ENCODE measurements around the gene MPI. TPM values are rescaled to one million over a fixed set of nuclear protein-coding genes. Genes with fewer than 3 reads are reported as not detected.

MPI gene, protein sequence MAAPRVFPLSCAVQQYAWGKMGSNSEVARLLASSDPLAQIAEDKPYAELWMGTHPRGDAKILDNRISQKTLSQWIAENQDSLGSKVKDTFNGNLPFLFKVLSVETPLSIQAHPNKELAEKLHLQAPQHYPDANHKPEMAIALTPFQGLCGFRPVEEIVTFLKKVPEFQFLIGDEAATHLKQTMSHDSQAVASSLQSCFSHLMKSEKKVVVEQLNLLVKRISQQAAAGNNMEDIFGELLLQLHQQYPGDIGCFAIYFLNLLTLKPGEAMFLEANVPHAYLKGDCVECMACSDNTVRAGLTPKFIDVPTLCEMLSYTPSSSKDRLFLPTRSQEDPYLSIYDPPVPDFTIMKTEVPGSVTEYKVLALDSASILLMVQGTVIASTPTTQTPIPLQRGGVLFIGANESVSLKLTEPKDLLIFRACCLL
- 10 to 100 TPM; 16.1 to 37.7 TPM for total RNA-seq
- 10 to 100 TPM; 26.1 to 38.4 TPM for polyA plus RNA-seq

DNA sequence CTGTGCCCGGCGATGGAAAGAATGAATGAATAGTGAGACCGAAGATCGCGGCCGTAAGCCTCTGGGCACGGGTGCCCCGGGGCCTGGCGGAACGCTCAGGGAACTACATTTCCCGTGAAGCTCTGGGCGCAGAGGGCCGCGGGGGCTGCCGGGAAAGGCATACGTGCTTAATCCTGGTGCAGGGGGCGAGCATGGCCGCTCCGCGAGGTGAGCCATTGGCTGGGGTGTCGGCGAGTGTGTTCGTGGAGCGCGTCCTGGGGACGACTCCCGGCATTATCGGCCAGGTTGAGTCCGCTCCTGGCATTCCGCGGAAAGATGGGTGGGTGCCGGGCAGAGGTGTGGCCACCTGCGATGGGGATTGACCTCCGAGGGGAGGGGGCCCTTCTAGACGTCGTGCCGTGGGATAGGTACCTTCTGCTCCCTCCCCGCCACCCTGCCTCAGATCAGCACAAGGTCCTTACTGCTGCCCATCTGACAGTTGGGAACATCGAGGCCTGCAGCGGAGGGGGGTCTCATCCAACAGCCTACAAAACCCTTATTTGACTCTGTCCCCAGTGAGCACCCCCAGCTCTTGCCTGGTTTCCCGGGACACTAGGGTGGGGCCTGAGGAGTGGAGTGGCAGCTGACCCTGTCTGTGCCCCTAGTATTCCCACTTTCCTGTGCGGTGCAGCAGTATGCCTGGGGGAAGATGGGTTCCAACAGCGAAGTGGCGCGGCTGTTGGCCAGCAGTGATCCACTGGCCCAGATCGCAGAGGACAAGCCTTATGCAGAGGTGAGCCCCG lies at the start of gene MPI:
Gene MPI (plus strand): TSS at position 160 of the 782 bp plus-strand sequence. CDS start 32 bp downstream, at position 192.
- H3K36me3 ChIP-seq (ENCODE audit: control insufficient read depth in 4 of 4, insufficient read depth in 3 of 4, low read depth in 1 of 4, low read length in 3 of 4) = peaks cover 0 to 6% (median 4%) of the 10 kb centered on the region in 4 donors

More for the DNA sequence above, at the start of gene MPI:
- TF ChIP-seq GABPA (IDR thresholded peaks at IDR 0.05 in 1 of 2, conservative IDR thresholded peaks at IDR 0.05 in 1 of 2) (no peak), FOXA1 (IDR thresholded peaks at IDR 0.05) (no peak), HNF4A (conservative IDR thresholded peaks at IDR 0.05) (peak; percentile 21 to 30), RXRA (IDR thresholded peaks at IDR 0.05) (peak in 1 of 2 donors; percentile 10), FOXA2 (IDR thresholded peaks at IDR 0.05) (no peak), EGR1 (IDR thresholded peaks at IDR 0.05; ENCODE audit: low read depth in 2 of 2) (no peak), TAF1 (conservative IDR thresholded peaks at IDR 0.05) (no peak), NR2F2 (IDR thresholded peaks at IDR 0.05) (peak; percentile 2), RAD21 (IDR thresholded peaks at IDR 0.05) (no peak), YY1 (IDR thresholded peaks at IDR 0.05) (peak; percentile 94), JUND (IDR thresholded peaks at IDR 0.05) (no peak), HNF4G (IDR thresholded peaks at IDR 0.05) (no peak), SP1 (IDR thresholded peaks at IDR 0.05) (peak; percentile 24)
- TF ChIP-seq, protein P1, sequence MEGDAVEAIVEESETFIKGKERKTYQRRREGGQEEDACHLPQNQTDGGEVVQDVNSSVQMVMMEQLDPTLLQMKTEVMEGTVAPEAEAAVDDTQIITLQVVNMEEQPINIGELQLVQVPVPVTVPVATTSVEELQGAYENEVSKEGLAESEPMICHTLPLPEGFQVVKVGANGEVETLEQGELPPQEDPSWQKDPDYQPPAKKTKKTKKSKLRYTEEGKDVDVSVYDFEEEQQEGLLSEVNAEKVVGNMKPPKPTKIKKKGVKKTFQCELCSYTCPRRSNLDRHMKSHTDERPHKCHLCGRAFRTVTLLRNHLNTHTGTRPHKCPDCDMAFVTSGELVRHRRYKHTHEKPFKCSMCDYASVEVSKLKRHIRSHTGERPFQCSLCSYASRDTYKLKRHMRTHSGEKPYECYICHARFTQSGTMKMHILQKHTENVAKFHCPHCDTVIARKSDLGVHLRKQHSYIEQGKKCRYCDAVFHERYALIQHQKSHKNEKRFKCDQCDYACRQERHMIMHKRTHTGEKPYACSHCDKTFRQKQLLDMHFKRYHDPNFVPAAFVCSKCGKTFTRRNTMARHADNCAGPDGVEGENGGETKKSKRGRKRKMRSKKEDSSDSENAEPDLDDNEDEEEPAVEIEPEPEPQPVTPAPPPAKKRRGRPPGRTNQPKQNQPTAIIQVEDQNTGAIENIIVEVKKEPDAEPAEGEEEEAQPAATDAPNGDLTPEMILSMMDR (IDR thresholded peaks at IDR 0.05; ENCODE audit: low read depth, low read length, missing input control) = peak; percentile 14
- TF ChIP-seq, protein P2, sequence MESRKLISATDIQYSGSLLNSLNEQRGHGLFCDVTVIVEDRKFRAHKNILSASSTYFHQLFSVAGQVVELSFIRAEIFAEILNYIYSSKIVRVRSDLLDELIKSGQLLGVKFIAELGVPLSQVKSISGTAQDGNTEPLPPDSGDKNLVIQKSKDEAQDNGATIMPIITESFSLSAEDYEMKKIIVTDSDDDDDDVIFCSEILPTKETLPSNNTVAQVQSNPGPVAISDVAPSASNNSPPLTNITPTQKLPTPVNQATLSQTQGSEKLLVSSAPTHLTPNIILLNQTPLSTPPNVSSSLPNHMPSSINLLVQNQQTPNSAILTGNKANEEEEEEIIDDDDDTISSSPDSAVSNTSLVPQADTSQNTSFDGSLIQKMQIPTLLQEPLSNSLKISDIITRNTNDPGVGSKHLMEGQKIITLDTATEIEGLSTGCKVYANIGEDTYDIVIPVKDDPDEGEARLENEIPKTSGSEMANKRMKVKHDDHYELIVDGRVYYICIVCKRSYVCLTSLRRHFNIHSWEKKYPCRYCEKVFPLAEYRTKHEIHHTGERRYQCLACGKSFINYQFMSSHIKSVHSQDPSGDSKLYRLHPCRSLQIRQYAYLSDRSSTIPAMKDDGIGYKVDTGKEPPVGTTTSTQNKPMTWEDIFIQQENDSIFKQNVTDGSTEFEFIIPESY (IDR thresholded peaks at IDR 0.05) = no peak
- TF ChIP-seq, protein P3, sequence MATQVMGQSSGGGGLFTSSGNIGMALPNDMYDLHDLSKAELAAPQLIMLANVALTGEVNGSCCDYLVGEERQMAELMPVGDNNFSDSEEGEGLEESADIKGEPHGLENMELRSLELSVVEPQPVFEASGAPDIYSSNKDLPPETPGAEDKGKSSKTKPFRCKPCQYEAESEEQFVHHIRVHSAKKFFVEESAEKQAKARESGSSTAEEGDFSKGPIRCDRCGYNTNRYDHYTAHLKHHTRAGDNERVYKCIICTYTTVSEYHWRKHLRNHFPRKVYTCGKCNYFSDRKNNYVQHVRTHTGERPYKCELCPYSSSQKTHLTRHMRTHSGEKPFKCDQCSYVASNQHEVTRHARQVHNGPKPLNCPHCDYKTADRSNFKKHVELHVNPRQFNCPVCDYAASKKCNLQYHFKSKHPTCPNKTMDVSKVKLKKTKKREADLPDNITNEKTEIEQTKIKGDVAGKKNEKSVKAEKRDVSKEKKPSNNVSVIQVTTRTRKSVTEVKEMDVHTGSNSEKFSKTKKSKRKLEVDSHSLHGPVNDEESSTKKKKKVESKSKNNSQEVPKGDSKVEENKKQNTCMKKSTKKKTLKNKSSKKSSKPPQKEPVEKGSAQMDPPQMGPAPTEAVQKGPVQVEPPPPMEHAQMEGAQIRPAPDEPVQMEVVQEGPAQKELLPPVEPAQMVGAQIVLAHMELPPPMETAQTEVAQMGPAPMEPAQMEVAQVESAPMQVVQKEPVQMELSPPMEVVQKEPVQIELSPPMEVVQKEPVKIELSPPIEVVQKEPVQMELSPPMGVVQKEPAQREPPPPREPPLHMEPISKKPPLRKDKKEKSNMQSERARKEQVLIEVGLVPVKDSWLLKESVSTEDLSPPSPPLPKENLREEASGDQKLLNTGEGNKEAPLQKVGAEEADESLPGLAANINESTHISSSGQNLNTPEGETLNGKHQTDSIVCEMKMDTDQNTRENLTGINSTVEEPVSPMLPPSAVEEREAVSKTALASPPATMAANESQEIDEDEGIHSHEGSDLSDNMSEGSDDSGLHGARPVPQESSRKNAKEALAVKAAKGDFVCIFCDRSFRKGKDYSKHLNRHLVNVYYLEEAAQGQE (IDR thresholded peaks at IDR 0.05) = no peak
- TF ChIP-seq, protein P4, sequence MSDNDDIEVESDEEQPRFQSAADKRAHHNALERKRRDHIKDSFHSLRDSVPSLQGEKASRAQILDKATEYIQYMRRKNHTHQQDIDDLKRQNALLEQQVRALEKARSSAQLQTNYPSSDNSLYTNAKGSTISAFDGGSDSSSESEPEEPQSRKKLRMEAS (IDR thresholded peaks at IDR 0.05) = no peak
- TF ChIP-seq, protein P5, sequence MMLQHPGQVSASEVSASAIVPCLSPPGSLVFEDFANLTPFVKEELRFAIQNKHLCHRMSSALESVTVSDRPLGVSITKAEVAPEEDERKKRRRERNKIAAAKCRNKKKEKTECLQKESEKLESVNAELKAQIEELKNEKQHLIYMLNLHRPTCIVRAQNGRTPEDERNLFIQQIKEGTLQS (IDR thresholded peaks at IDR 0.05) = no peak
- 1% methylated on average over 47 of the region's 47 CpGs for WGBS
- H3K4me3 ChIP-seq (ENCODE audit: low read depth in 1 of 3, low read length in 3 of 3) = peak within 1 kb of the TSS; percentile 46 to 78 (median 66)
- H3K4me1 ChIP-seq (ENCODE audit: control insufficient read depth in 4 of 4, insufficient read depth in 4 of 4, low read length in 3 of 4) = peaks cover 7 to 30% (median 21%) of the 10 kb centered on the region in 4 donors
- no peaks in the 10 kb centered on the region for H3K9me3 ChIP-seq (ENCODE audit: control insufficient read depth in 4 of 4, low read length in 3 of 4)
- H3K9ac ChIP-seq (ENCODE audit: low read depth in 1 of 2, low read length in 2 of 2) = peak within 1 kb of the TSS; percentile 5 to 42
- H3K27ac ChIP-seq (ENCODE audit: low read depth in 1 of 2, low read length in 2 of 2) = peak within 1 kb of the TSS; percentile 58 to 77
- no peaks in the 10 kb centered on the region for H3K27me3 ChIP-seq (ENCODE audit: control insufficient read depth in 4 of 4, insufficient read depth in 4 of 4, low read length in 3 of 4)
- peak; percentile 82 for DNase-seq (ENCODE audit: low spot score)

All from liver (tissue), 9 donors.